LNCaP clone FGC (cell line): ENCODE results near the gene AOPEP.

Experiments used
- DNase-seq: peaks from one replicate; pipeline ENCODE4 v3.0.0-alpha.2; 2011; ENCODE audit warnings: low read depth
- H3K4me3 ChIP-seq: 2 replicates; pipeline ENCODE4 v1.5.1; 2011; ENCODE audit warnings: mild to moderate bottlenecking, low read depth, low read length, control low read depth
- TF ChIP-seq, protein P1 (sequence below): IDR thresholded peaks from 2 replicates; pipeline ENCODE4 v1.5.1; 2012; ENCODE audit warnings: mild to moderate bottlenecking; ENCODE audit not compliant: control insufficient read depth, insufficient read depth; ENCODE audit errors: extremely low read depth

AOPEP gene

DNA sequence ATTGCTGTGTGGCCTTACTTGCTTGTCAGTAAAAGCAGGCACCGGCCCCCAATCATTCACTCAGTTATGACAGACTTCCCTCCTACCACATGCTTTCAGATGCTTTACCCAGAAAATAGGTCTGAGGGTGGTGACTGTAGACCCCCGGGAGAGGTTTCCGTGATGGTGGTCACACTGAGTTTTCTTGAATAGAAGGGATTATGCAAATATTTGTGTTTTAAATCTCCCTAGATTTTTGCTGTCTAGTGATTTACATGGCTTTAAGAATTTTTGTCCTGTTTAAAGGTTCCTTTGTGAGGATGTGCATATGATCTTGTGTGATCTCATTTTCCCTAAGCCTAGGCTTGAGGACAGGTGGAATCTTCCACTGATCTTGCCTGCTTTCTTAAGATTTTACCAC lies 309.3 kb downstream of the AOPEP start:
- TF ChIP-seq, protein P1, sequence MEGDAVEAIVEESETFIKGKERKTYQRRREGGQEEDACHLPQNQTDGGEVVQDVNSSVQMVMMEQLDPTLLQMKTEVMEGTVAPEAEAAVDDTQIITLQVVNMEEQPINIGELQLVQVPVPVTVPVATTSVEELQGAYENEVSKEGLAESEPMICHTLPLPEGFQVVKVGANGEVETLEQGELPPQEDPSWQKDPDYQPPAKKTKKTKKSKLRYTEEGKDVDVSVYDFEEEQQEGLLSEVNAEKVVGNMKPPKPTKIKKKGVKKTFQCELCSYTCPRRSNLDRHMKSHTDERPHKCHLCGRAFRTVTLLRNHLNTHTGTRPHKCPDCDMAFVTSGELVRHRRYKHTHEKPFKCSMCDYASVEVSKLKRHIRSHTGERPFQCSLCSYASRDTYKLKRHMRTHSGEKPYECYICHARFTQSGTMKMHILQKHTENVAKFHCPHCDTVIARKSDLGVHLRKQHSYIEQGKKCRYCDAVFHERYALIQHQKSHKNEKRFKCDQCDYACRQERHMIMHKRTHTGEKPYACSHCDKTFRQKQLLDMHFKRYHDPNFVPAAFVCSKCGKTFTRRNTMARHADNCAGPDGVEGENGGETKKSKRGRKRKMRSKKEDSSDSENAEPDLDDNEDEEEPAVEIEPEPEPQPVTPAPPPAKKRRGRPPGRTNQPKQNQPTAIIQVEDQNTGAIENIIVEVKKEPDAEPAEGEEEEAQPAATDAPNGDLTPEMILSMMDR = no peak
- no peak for DNase-seq

DNA sequence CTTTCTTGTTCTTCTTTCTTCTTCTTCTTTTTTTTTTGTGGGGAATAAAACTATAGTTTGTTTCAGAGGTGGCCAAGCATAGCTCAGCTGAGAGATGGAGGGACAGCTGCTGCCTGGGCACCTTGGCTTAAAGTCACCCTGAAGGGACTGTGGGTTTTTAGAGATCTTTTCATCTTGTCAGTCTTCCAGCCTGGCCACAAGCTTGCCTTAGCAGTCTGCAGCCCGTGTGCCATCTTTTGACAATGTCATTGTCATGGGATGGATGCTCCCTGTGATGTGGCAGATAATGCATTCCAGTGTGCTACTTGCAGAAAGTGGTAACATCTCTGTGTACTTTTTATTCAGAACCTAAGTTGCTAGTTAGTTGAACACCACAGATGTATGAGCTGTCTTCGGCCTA lies 310.2 kb downstream of the AOPEP start:
- no peak for DNase-seq
- TF ChIP-seq, protein P1 = no peak
- H3K4me3 ChIP-seq = no peak overlapping the region

More for the DNA sequence above, 309.3 kb downstream of the AOPEP start:
- H3K4me3 ChIP-seq = no peak overlapping the region

DNA sequence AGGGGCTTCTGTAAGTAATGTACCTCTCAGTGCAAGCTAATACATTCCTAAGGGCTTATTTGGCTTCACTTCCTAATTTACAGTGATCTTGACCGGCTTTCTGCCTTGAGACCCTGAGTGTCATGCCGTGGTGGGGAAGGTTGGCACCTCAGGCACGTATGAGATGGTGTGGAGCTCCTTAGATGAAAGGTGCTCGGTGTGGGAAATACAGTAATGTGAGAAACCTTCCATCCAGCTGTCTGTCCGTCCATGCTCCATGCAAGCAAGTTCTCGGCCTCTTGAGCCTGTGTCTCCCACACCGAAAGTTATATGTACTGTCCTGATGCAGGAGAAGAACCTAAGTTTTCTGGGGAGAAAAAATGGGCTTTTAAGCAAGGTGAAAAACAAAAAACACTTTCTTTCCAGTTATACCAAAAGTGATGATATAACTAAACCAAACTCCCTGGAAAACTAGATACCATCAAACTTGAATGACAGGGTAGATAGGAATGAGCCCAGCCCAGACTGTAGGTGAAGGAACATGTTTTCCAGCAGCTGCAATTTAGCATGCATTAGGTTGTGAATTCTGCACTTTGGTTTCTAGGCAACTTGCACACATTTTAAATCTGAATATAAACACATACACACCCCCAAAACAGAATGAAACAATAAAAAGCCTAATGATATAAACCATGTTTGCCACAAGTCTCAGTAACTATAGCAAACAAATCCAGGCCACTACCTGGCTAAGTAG lies 311.5 kb downstream of the AOPEP start:
- H3K4me3 ChIP-seq = no peak overlapping the region
- TF ChIP-seq, protein P1 = no peak
- no peak for DNase-seq

DNA sequence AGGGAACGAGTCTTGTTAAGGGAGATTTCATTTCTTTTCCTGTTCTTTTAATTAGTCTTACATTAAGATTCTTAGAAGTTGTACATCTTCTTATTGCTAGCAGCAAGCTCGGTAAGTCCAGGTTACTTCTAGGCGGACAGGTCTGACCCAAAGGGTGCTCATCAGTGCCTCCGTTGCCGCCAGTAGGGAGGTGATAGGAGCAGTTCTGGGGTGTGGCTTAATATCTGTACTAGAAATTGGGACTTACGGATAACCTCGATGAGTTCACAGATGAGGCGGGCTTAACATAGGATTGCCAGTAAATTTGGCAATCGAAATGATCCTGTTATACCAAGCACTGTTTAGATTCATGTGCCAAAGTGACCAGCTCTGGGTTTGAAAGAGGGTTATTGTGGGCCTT lies 312.2 kb downstream of the AOPEP start:
- TF ChIP-seq, protein P1 = no peak
- H3K4me3 ChIP-seq = no peak overlapping the region
- no peak for DNase-seq

DNA sequence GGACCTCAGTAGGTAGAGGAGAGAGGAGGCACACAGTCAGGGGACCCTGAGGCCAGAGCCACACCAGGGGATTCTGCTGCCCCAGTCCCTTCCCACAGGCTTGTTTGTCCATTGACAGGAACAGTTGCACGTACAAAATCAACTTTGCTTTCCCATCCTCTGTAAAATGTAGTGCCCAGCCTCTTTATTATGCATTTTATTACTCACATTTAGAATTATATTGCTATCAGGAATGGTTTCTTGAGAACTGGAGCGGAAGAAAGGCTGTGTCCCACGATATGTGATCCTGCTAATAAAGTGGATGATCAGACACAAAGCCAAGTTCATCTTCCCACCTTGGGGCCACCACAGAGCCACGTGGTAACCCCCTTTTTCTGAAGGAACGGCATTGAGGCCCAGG lies 313.6 kb downstream of the AOPEP start:
- H3K4me3 ChIP-seq = no peak overlapping the region
- TF ChIP-seq, protein P1 = no peak

DNA sequence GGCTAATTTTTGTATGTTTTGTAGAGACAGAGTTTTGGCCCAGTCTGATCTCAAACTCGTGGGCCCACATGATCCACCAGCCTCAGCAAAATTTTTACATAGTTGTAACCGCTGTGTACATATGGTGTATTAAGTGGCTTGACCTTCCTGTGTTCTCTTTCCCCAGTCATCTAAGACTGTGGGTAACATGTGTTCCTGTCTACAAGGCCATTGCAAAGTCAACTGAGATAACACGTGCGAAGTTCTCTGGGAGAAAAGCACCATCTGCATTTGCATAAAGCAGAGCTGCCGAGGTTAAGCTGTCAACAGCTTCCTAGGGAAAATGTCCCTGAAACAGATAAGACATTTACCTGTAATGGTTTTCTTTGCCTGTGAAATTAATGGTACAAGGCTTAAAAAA lies 317.3 kb downstream of the AOPEP start:
- no peak overlapping the region for H3K4me3 ChIP-seq
- no peak for DNase-seq
- TF ChIP-seq, protein P1 = no peak

More for the DNA sequence above, 313.6 kb downstream of the AOPEP start:
- no peak for DNase-seq
